GM21515 (cell line): ENCODE data around the gene PLEKHG3.
"Not testable (repeated sequence)": the region's sequence is repeated elsewhere in the genome, so short reads cannot be mapped to it uniquely, and the experiment has no call there.

Experiments used
- ATAC-seq: cut with Tn5 transposase; IDR thresholded peaks from one replicate; pipeline ENCODE4 v1.9.1; 2021; ENCODE audit not compliant: unreplicated experiment

The PLEKHG3 gene

GRCh38 chr14:64686282-64686615, 18.0 kb upstream of the PLEKHG3 start:
- no peak for ATAC-seq

- no peak for ATAC-seq
Measured at GRCh38 chr14:64688031-64688430, 16.2 kb upstream of the PLEKHG3 start.

GRCh38 chr14:64688811-64689281, 15.4 kb upstream of the PLEKHG3 start:
- no peak for ATAC-seq

GRCh38 chr14:64689289-64689688, 14.9 kb upstream of the PLEKHG3 start:
- ATAC-seq, result no peak

- not testable (repeated sequence) for ATAC-seq
Measured at GRCh38 chr14:64690607-64691006, 13.6 kb upstream of the PLEKHG3 start.

GRCh38 chr14:64691376-64691775, 12.8 kb upstream of the PLEKHG3 start:
- ATAC-seq, result no peak

GRCh38 chr14:64692189-64692985, 11.8 kb upstream of the PLEKHG3 start:
- no peak for ATAC-seq

GRCh38 chr14:64692986-64693809, 11.0 kb upstream of the PLEKHG3 start:
- no peak for ATAC-seq

GRCh38 chr14:64693810-64694165, 10.4 kb upstream of the PLEKHG3 start:
- ATAC-seq, result no peak

- no peak for ATAC-seq
Measured at GRCh38 chr14:64695071-64695470, 9.2 kb upstream of the PLEKHG3 start.

- no peak for ATAC-seq
Measured at GRCh38 chr14:64696355-64696857, 7.8 kb upstream of the PLEKHG3 start.

GRCh38 chr14:64698903-64699302, 5.3 kb upstream of the PLEKHG3 start:
- ATAC-seq, result no peak

- ATAC-seq, result no peak
Measured at GRCh38 chr14:64700290-64700689, 3.9 kb upstream of the PLEKHG3 start.

GRCh38 chr14:64700894-64701293, 3.3 kb upstream of the PLEKHG3 start:
- no peak for ATAC-seq

- no peak for ATAC-seq
Measured at GRCh38 chr14:64701660-64702059, 2.6 kb upstream of the PLEKHG3 start.

GRCh38 chr14:64702493-64703394, 1.5 kb upstream of the PLEKHG3 start:
- ATAC-seq, result no peak

- ATAC-seq, result no peak
Measured at GRCh38 chr14:64703395-64704142, 655 bp upstream of the PLEKHG3 start.

- ATAC-seq, result no peak
Measured at GRCh38 chr14:64704743-64705380, 638 bp downstream of the PLEKHG3 start.

GRCh38 chr14:64705381-64706118, 1.3 kb downstream of the PLEKHG3 start:
- ATAC-seq, result no peak
